Tibial nerve (tissue), 4 donors: Measurements from ENCODE around the gene LIN7A.

ENCODE experiments used
- CTCF ChIP-seq, 5 experiments: fragments of 200-600 bp in 3 of 5; fragments of 450-650 bp in 2 of 5; sonication (generic) in 3 of 5; IDR thresholded peaks; one replicate each; pipeline ENCODE4 v1.5.1; 2016 to 2019; ENCODE audit warnings: antibody characterized with exemption in 5 of 5, mild to moderate bottlenecking in 3 of 5, moderate library complexity in 2 of 5
- EP300 ChIP-seq, 2 donors: sonication (generic); formaldehyde crosslinking; IDR thresholded peaks; one replicate each; pipeline ENCODE4 v1.6.1; 2017; ENCODE audit warnings: antibody characterized with exemption in 2 of 2, mild to moderate bottlenecking in 1 of 2
- POLR2A ChIP-seq, 2 donors: fragments of 450-650 bp; IDR thresholded peaks; one replicate each; pipeline ENCODE4 v1.6.1; 2017; ENCODE audit warnings: antibody characterized with exemption in 2 of 2, mild to moderate bottlenecking in 2 of 2, moderate library complexity in 2 of 2

- TF ChIP-seq CTCF (IDR thresholded peaks at IDR 0.05) (no peak), POLR2A (IDR thresholded peaks at IDR 0.05) (no peak), EP300 (IDR thresholded peaks at IDR 0.05) (no peak)
Observed at GRCh38 chr12:80818878-80819277, 118.9 kb downstream of the LIN7A start.
